ENCODE data around the gene ORAI3.

ORAI3 gene

GRCh38 chr16:30949650-30950515, 1.0 kb downstream of the ORAI3 start:
- FAIRE-seq = no peak
- TF ChIP-seq, protein P1, sequence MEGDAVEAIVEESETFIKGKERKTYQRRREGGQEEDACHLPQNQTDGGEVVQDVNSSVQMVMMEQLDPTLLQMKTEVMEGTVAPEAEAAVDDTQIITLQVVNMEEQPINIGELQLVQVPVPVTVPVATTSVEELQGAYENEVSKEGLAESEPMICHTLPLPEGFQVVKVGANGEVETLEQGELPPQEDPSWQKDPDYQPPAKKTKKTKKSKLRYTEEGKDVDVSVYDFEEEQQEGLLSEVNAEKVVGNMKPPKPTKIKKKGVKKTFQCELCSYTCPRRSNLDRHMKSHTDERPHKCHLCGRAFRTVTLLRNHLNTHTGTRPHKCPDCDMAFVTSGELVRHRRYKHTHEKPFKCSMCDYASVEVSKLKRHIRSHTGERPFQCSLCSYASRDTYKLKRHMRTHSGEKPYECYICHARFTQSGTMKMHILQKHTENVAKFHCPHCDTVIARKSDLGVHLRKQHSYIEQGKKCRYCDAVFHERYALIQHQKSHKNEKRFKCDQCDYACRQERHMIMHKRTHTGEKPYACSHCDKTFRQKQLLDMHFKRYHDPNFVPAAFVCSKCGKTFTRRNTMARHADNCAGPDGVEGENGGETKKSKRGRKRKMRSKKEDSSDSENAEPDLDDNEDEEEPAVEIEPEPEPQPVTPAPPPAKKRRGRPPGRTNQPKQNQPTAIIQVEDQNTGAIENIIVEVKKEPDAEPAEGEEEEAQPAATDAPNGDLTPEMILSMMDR (IDR thresholded peaks at IDR 0.05; ENCODE audit: insufficient read depth, missing control alignments) = no peak
- DNase-seq (ENCODE audit: insufficient read length, low spot score) = no peak

DNA sequence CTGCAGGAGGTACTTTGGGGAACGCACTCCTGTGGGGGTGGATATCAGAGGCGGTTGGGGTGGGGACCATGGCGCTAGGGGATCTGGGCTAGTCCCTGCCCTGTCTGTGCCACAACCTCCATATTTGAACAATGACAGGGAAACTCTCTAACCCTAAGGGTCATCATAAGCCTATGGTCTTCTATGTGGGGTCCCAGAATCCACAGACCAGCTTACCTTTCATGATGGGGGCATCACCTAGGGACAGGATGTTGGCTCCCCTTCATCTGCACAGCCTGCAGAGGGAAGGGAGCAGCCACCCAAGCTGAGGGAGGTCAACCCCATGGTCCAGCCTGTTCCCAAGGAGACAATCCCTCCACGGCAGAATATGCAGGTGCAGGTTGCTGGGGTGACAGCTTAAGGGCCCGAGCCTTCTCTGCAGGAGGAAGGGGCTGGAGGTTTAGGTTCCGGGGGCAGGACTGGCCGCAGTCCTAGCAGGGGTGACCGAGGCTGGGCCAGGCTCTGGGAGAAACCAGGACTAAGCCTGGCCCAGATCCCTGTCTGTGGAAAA, 1.7 kb downstream of the ORAI3 start:
- DNase-seq (ENCODE audit: insufficient read length, low spot score) (no peak), FAIRE-seq (no peak)
- TF ChIP-seq, protein P1 (IDR thresholded peaks at IDR 0.05; ENCODE audit: insufficient read depth, missing control alignments) = no peak

DNA sequence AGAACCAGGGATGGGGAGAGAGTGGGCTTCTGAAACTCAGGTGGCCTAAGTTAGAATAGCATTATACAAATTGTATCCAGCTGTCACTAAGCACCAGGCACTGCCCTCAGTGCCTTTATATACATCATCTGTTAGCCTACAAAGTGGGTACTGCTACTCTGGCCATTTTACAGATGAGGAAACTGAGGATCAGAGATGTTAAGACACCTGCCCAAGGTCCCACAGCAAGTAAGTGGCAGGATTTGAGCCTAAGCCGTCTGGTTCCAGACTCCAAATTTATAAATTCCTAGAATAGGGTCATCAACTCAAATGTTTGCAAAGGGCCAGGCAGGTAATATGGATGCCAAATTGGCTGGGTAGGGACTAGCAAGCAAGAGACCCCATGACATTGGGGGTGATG, 2.3 kb downstream of the ORAI3 start:
- DNase-seq (ENCODE audit: insufficient read length, low spot score) = no peak

GRCh38 chr16:30951750-30952149, 2.9 kb downstream of the ORAI3 start:
- no peak for DNase-seq (ENCODE audit: insufficient read length, low spot score)
- TF ChIP-seq, protein P1 (IDR thresholded peaks at IDR 0.05; ENCODE audit: insufficient read depth, missing control alignments) = no peak
- no peak for FAIRE-seq

More for the DNA sequence above, 2.3 kb downstream of the ORAI3 start:
- TF ChIP-seq, protein P1 (IDR thresholded peaks at IDR 0.05; ENCODE audit: insufficient read depth, missing control alignments) = no peak
- FAIRE-seq = no peak

DNA sequence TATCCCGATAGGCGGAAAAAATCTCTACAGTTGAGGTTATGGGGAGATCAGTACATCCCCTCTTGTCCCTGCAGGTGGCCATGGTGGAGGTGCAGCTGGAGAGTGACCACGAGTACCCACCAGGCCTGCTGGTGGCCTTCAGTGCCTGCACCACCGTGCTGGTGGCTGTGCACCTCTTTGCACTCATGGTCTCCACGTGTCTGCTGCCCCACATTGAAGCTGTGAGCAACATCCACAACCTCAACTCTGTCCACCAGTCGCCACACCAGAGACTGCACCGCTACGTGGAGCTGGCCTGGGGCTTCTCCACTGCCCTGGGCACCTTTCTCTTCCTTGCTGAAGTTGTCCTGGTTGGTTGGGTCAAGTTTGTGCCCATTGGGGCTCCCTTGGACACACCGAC, 4.2 kb downstream of the ORAI3 start:
- TF ChIP-seq, protein P1 (IDR thresholded peaks at IDR 0.05; ENCODE audit: insufficient read depth, missing control alignments) = no peak
- DNase-seq (ENCODE audit: insufficient read length, low spot score) (no peak), FAIRE-seq (no peak)

DNA sequence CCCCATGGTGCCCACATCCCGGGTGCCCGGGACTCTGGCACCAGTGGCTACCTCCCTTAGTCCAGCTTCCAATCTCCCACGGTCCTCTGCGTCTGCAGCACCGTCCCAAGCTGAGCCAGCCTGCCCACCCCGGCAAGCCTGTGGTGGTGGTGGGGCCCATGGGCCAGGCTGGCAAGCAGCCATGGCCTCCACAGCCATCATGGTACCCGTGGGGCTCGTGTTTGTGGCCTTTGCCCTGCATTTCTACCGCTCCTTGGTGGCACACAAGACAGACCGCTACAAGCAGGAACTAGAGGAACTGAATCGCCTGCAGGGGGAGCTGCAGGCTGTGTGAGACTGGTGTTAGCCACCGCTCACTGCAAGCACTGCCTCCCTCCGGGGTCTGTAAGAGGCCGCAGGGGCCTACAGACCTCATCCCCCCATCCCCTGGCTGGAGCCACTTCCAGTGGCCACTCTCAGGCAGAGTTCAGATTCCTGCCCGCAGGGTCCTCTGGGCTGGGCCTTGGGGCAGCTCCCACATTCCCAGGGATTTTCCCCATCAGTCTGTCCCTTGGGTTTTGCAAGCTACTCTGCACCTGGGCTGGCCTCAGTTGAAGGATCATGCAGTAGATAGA, 4.8 kb downstream of the ORAI3 start:
- TF ChIP-seq, protein P1 (IDR thresholded peaks at IDR 0.05; ENCODE audit: insufficient read depth, missing control alignments) = peak; percentile 85
- FAIRE-seq (no peak), DNase-seq (ENCODE audit: insufficient read length, low spot score) (no peak)

All from D721Med (cell line).